Fibroblast of skin of right biceps (primary cell): ENCODE measurements around the gene SLC9A4.
"Not testable (repeated sequence)": the region's sequence is repeated elsewhere in the genome, so short reads cannot be mapped to it uniquely, and the experiment has no call there.

ENCODE experiments used
- DNase-seq: peaks from one replicate; pipeline ENCODE4 v3.0.0-alpha.2; 2013

SLC9A4 gene

DNA sequence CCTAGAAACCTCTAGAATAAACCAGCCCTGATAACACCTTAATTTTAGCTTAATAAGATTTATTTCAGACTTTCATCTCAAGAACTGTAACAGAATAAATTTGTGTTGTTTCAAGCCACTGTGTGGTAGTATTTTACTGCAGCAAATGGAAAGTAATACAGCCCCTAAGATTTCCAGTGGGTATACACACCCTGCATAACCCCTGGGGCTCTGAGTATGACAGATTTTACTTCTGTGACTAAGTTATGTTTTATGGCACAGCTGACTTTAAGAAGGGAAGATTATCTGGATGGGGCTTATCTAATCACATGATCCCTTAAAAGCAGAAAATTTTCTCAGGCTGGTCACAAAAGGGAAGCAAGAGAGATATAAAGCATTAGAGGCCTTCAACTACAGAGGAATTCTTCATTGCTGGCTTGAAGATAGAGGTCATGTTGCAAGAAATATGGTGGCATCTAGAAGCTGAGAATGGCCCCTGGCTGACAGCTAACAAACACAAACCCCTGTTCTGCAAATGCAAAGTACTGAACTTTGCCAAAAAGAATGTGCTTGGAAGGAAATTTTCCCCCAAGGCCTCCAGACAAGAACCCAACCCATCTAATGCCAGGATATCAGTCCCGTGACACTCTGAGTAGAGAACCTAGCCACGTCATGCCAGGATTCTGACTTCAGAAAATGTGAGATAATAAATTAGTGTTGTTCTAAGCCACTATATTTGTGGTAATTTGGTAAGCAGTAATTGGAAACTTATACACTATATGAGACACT lies 78.5 kb downstream of the SLC9A4 start:
- no peak for DNase-seq

DNA sequence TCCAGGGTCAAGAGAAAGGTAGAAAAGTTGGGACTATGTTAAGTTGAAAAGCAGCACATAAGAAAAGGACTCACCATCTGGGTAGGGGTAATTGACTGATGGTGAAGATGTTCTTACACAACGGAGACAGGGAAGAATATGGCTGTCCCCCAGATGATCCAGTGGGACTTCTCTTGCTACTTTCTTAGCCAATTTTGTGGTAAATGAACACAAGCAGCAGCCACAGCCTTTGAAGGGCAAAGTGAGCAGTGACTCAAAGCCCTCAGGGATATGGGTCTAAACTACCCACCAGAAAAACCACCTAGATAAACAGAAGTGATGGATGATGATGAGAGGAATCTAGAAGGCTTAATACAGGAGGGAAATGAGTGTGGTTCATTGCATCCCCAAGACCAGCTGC lies 80.6 kb downstream of the SLC9A4 start:
- no peak for DNase-seq

DNA sequence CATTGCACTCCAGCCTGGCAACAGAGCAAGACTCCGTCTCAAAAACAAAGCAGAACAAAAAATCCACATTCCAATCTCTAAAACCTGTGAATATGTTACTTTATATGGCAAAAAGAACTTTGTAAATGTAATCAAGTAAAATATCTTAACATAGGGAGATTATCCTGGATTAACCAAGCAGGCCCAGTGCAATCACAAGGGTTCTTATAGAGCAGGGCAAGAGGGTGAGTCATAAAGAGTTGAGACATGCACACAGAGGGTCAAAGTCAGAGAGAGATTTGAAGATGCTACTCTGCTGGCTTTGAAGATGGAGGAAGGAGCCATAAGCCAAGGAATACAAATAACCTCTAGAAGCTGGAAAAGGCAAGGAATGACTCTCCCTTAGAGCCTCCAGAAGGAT lies 85.4 kb downstream of the SLC9A4 start:
- no peak for DNase-seq

DNA sequence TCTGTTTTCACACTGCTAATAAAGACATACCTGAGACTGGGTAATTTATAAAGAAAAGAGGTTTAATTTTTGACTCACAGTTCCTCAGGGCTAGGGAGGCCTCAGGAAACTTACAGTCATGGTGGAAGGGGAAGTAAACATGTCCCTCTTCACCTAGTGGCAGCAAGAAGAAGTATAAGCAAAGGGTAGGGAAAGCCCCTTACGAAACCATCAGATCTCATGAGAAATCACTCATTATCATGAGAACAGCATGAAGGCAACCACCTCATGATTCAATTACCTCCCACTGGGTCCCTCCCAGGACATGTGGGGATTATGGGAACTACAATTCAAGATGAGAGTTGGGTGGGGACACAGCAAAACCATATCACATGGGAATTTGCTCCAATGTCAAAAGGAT lies 89.5 kb downstream of the SLC9A4 start:
- not testable (repeated sequence) for DNase-seq

DNA sequence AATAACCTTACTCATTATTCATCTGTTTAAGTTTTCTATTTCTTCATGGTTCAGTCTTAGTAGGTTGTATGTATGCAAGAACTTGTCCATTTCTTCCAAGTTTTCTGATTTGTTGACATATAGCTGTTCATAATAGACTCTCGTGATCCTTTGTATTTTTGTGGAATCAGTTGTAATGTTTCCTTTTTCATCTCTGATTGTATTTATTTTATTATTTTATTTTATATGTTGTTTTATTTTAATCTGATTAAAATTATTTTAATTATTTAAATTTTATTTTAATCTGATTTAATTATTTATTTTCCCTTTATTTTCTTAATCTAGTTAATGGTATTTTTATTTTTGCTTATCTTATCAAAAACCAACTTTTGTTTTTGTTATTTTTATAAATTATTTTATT lies 102.9 kb downstream of the SLC9A4 start:
- DNase-seq = no peak

DNA sequence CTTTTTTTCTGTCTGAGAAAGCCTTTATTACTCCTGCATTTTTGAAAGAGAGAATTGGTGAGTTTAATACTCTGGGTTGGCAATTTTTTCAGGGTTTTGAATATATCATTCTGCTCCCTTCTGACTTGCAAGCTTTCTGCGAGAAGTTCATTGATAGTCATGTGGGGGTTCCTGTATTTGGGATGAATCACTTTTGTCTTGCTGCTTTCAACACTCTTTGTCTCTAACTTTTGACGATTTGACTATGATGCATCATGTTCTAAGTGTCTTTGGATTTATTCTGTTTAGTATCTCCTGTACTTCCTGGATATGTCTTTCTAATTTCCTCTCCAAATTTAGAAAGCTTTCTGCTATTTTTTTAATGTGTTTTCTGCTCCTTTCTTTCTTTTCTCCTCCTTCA lies 105.3 kb downstream of the SLC9A4 start:
- DNase-seq = no peak

DNA sequence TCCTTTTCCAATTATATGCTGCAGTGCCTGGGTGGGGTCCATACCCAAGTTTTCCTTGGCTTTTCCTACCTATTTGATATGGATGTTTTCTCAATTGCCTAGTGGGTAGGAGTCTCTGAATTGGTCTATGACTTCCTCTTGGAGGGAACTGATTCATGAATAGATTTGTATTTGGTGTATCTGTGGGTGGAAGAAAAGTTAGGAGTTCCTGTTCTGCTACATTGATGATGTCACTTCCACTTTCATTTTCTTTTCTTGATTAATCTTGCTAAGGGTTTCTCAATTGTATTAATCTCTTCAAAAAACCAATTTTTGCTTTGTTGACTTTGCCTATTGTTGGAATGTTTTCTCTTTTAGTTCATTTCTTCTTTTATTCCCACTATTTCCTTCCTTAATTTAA lies 108.9 kb downstream of the SLC9A4 start:
- DNase-seq = no peak

DNA sequence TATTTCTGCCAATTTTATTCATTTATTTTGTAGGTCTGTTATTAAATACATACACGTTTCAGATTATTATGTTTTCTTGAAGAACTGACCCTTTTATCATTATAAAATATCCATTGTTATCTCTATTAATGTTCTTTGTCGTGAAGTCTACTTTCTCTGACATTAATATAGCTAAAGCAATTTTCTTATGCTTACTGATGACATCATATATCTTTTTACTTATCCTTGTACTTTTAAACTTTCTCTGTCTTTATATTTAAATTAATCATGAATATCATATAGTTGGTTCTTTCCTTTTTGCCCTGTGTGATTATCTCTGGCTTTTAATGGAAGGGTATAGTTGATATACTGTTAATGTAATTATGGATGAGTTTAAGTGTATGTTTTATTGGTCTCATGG lies 109.8 kb downstream of the SLC9A4 start:
- DNase-seq = no peak
